Activated CD8-positive, alpha-beta memory T cell treated with anti-CD3 and anti-CD28 coated beads, Interleukin-2, amount 50 U/mL, for 1 hour (primary cell): ENCODE measurements around the gene NKPD1.

Experiments
- DNase-seq: peaks from one replicate; pipeline ENCODE4 v3.0.0-alpha.2; 2020; ENCODE audit errors: extremely low read depth

Gene NKPD1

GRCh38 chr19:45154064-45154827 is 6.5 kb downstream of the NKPD1 start:
- DNase-seq = no peak

DNA sequence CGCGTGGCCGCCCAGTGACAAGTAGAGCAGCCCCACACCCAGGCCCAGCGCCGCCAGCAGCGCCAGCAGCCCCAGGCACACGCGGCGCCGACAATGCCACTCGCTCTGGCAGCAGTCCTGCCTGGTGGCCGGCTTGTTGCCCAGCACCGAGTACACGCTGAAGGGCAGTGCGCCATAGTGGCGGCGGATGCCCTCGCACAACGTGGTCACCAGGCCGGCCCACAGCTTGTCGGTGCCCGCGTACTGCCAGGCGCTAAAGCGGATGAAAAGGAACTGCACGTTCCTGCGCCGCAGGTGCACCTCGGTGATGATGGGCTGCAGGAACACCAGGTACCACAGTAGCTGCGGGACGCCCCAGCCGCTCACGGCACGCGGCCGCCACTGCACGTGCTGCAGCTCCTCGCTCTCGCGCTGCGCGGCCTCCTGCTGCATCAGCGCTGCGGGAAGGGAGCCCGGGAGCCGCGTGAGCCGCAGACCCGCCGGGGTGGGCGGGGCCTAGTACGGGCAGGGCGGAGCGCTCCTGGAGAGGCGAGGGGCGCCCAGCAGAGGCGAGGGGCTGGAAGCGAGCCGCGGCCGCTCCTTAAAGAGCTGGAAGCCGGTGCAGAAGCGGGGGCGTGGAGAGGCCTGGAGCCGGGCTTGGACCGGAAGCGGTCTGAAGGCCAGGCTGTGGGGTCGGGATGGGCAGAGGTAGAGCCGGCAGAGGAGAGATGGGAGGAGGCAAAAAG is 7.3 kb downstream of the NKPD1 start:
- DNase-seq = no peak

GRCh38 chr19:45152504-45153338 is 8.1 kb downstream of the NKPD1 start:
- DNase-seq = no peak

GRCh38 chr19:45151821-45152503 is 8.8 kb downstream of the NKPD1 start:
- DNase-seq = no peak

DNA sequence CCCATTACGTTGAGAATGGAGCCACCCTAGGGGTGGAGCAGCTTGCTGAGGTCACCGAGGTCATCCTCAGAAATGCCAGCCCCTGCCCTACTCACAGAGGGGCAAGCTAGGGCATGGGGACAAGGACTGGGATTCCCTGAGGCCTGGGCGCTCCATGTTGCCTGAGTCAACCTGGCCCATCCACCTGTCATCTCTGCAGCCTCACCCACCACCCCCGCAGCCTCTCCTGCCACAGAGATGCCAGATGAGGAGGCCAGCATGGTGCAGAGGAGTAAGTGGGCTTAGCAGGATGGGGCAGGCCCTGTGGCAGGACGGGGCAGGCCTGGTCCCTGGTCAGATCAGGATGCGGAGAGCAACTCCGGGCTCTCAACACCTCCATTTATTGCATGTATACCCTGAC is 9.5 kb downstream of the NKPD1 start:
- DNase-seq = no peak

GRCh38 chr19:45150751-45151281 is 10.0 kb downstream of the NKPD1 start:
- no peak for DNase-seq

DNA sequence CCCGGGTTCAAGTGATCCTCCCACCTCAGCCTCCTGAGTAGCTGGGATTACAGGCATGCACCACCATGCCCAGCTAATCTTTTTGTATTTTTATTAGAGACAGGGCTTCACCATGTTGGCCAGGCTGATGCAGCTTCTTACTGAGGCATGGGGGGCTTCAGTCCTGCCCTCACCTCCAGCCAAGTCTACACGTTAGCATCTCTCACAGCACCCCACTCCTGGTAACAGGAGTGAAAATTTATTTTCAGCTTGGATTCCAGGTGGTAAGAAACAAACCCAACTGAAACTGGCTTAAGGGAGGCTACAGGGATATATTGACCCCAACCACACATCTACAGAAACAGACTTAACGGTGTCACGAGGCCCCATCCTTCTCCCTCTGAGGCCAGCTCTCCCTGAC is 10.6 kb downstream of the NKPD1 start:
- DNase-seq = no peak

GRCh38 chr19:45149129-45149528 is 11.7 kb downstream of the NKPD1 start:
- no peak for DNase-seq

DNA sequence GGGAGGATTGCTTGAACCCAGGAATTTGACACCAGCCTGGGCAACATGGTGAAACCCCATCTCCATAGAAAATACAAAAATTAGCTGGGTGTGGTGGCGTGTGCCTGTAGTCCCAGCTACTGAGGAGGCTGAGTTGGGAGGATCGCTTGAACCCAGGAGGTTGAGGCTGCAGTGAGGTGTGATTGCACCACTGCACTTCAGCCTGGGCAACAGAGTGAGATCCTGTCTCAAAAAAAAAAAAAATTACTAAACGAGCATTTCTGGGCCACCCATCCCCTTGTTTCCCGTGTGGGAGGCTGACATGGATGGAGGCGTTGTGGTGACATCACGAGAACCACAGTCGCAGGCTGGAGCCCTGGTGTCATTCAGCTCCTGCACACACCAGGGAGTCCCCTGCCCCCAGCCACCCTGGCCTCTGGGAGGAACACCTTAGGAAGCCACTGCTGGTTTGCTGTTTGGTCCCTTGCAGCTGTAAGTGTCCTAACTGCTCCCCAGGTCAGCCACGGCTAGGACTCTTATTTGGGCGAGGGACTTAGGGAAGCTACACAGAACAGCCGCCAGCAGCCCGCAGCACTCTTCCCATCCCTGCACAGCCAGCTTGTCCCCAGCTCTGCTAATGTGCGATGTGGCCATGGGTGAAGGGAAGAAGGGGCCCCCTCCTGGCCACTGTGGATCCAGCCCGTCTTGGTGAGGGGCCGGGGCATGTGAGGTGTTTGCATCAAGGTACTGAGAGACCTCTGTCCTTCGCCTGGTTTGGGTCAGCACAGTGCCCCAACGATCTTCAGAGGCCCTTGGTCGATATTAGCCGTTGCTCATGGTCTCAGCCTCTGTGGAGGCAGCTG is 12.7 kb downstream of the NKPD1 start:
- DNase-seq = no peak

DNA sequence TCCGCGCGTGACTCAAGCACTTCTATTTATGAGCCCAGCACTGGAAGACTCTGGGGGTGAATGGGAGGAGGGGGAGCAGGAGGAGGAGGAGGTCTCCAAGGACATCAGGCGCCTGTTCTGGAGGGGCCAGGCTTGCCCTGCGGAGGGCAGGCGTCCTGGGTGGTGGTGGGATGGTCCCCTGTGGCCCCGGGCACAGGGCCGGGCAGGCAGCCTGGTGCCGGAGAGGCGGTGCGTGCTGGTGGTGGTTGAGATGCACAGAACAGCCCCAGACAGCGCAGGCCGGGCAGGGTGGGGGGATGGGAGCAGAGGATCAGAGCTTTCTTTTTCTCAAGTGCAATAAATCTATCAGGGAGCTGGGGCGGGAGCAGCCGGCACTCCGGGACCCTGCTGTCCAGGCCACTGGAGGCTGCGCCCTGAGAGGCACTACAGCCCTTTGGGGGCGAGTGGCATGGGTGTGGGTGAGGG is 14.0 kb downstream of the NKPD1 start:
- DNase-seq = no peak

- DNase-seq = no peak
Observed at GRCh38 chr19:45146251-45146650, 14.5 kb downstream of the NKPD1 start.

DNA sequence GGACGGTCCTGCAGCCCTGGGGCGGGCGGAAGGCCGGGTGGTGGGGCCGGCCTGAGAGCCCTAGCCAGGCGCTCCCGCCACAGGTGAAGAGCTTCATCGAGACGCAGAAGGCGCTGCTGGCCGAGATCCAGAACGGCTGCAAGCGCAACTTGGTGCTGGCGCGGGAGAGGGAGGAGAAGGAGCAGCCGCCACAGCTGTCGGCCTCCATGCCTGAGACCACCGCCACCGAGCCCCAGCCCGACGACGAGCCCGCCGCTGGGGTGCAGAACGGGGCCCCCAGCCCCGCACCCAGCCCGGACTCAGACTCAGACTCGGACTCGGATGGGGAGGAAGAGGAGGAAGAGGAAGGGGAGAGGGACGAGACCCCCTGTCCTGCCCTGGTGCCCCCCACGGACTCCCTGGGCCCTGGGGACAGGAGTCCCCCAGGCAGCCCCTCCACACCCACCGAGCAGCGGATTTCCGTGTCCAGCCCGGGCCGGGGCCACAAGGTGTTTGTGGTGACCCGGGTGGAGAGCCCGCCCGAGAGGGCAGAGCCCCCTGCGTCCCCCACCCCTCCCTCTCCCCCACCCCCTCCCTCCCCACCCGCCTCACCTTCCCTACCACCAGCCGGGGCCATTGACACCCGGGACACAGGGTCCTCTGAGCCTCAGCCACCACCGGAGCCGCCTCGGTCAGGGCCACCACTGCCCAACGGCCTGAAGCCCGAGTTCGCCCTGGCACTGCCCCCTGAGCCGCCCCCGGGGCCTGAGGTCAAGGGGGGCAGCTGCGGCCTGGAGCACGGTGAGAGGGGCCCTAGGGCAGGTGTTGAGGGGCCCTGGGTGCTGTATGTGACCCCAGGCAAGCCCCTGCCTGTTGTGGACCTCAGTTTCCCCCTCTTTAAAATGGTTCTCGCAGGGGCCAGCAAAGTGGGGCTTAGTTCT is 15.3 kb downstream of the NKPD1 start:
- DNase-seq = no peak

GRCh38 chr19:45144431-45145269 is 16.1 kb downstream of the NKPD1 start:
- no peak for DNase-seq

DNA sequence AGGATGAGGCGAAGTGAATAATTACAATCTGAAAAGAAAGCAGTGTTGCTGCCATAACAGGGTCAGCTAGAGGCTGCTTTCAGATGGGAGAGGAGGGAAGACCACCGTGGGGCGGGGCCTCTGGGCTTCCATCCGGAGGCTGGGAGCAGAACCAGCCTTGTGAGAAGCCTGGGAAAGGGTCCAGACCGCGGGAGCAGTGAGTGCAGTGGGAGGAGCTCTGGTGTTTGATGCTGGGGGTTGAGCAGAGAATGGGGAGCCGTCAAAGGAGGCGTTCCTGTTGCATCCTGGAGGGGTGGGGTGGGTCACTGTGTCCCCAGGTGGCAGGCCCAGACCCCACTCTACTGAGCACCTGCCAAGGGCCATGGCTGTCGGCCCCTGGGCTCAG is 18.1 kb downstream of the NKPD1 start:
- no peak for DNase-seq

- no peak for DNase-seq
Observed at GRCh38 chr19:45142016-45142725, 18.6 kb downstream of the NKPD1 start.

DNA sequence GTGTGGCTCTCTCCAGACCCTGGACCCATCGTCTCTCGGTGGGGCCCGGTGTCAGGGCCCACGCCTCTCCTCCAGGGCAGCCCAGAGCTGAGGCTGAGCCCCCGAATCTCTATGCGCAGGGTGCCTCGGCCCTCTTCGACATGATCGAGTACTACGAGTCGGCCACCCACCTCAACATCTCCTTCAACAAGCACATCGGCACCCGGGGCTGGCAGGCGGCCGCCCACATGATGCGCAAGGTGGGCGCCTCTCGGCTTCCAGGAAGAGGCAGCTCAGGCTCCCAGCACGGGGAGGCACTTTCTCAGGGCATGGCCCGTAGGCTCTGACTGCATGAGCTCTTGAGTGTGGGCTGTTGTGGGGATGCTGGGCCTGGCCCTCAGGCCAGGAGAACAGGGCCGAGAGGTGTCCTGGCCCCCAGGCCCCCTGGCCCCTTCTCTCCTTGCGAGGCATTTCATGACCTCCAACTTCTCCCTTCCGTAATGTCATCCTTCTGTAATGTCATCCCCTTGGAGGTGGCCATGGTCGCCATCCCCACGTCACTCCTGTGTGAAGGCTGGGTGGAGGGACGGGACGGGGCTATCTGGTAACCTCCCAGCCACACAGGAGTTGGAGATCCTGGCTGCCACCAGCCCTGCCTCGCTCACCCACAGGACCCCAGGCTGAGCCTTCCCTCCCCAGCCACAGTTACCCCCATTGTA is 19.4 kb downstream of the NKPD1 start:
- DNase-seq = no peak

- no peak for DNase-seq
Observed at GRCh38 chr19:45140533-45140932, 20.2 kb downstream of the NKPD1 start.
